Measurements from ENCODE around the gene RASD1. TPM values are rescaled to one million over a fixed set of nuclear protein-coding genes. Genes with fewer than 3 reads are reported as not detected.

The RASD1 gene
- total RNA-seq, 3 donors from 2014 or later (not counting 1 experiment from before 2014, with no cell fraction given): 0.60 to 2.4 (median 1.2) TPM

GRCh38 chr17:17511293-17511741, 15.1 kb upstream of the RASD1 start:
- no peaks in the 10 kb centered on the region for H3K27me3 ChIP-seq (ENCODE audit: control insufficient read depth, insufficient read depth, low read length)
- H3K27me3 Mint-ChIP-seq (ENCODE audit: low read depth in 2 of 2): no peaks in the 10 kb centered on the region
- H3K9me3 Mint-ChIP-seq: no peaks in the 10 kb centered on the region
- no peaks in the 10 kb centered on the region for H3K9me3 ChIP-seq (ENCODE audit: control insufficient read depth, insufficient read depth, low read length)
- ATAC-seq (no peak), DNase-seq (no peak)
- H3K4me3 ChIP-seq (ENCODE audit: low read length): no peak overlapping the region
- H3K4me1 ChIP-seq (ENCODE audit: control insufficient read depth, insufficient read depth, low read length): no peaks in the 10 kb centered on the region
- intact Hi-C loops (cut with micrococcal nuclease): no loop called here
- H3K27ac Mint-ChIP-seq: no peak overlapping the region
- H3K27ac ChIP-seq (ENCODE audit: low read length): no peak overlapping the region
- WGBS (ENCODE audit: insufficient coverage): 63% methylated on average over 12 of the region's 12 CpGs
- H3K4me1 Mint-ChIP-seq: peaks cover 0 to 16% of the 10 kb centered on the region in 2 donors
- H3K36me3 ChIP-seq (ENCODE audit: control insufficient read depth, insufficient read depth, low read length): no peaks in the 10 kb centered on the region
- no peaks in the 10 kb centered on the region for H3K36me3 Mint-ChIP-seq
- no peak for TF ChIP-seq CTCF (IDR thresholded peaks at IDR 0.05)
- H3K4me3 Mint-ChIP-seq: no peak overlapping the region

GRCh38 chr17:17510456-17511292, 14.5 kb upstream of the RASD1 start:
- DNase-seq (no peak), ATAC-seq (no peak)
- no peak for TF ChIP-seq CTCF (IDR thresholded peaks at IDR 0.05)
- Mint-ChIP-seq H3K4me3 (no peak overlapping the region), H3K36me3 (no peaks in the 10 kb centered on the region), H3K27me3 (ENCODE audit: low read depth in 2 of 2) (no peaks in the 10 kb centered on the region), H3K27ac (no peak overlapping the region), H3K4me1 (peaks cover 0 to 16% of the 10 kb centered on the region in 2 donors), H3K9me3 (no peaks in the 10 kb centered on the region)
- intact Hi-C loops (cut with micrococcal nuclease): no loop called here
- WGBS (ENCODE audit: insufficient coverage): 65% methylated on average over 20 of the region's 20 CpGs
- no peaks in the 10 kb centered on the region for H3K4me1 ChIP-seq (ENCODE audit: control insufficient read depth, insufficient read depth, low read length)
- H3K27me3 ChIP-seq (ENCODE audit: control insufficient read depth, insufficient read depth, low read length): no peaks in the 10 kb centered on the region
- no peak overlapping the region for H3K4me3 ChIP-seq (ENCODE audit: low read length)
- no peaks in the 10 kb centered on the region for H3K36me3 ChIP-seq (ENCODE audit: control insufficient read depth, insufficient read depth, low read length)
- H3K27ac ChIP-seq (ENCODE audit: low read length): no peak overlapping the region
- H3K9me3 ChIP-seq (ENCODE audit: control insufficient read depth, insufficient read depth, low read length): no peaks in the 10 kb centered on the region

GRCh38 chr17:17509601-17510425, 13.6 kb upstream of the RASD1 start:
- H3K27me3 Mint-ChIP-seq (ENCODE audit: low read depth in 2 of 2): no peaks in the 10 kb centered on the region
- Histone ChIP-seq H3K4me3 (ENCODE audit: low read length) (no peak overlapping the region), H3K36me3 (ENCODE audit: control insufficient read depth, insufficient read depth, low read length) (no peaks in the 10 kb centered on the region), H3K4me1 (ENCODE audit: control insufficient read depth, insufficient read depth, low read length) (no peaks in the 10 kb centered on the region), H3K27me3 (ENCODE audit: control insufficient read depth, insufficient read depth, low read length) (no peaks in the 10 kb centered on the region), H3K27ac (ENCODE audit: low read length) (no peak overlapping the region), H3K9me3 (ENCODE audit: control insufficient read depth, insufficient read depth, low read length) (no peaks in the 10 kb centered on the region)
- ATAC-seq (no peak), DNase-seq (no peak)
- H3K4me3 Mint-ChIP-seq: no peak overlapping the region
- peaks cover 0 to 16% of the 10 kb centered on the region in 2 donors for H3K4me1 Mint-ChIP-seq
- intact Hi-C loops (cut with micrococcal nuclease): no loop called here
- no peak for TF ChIP-seq CTCF (IDR thresholded peaks at IDR 0.05)
- 87% methylated on average over 21 of the region's 21 CpGs for WGBS (ENCODE audit: insufficient coverage)
- H3K9me3 Mint-ChIP-seq: no peaks in the 10 kb centered on the region
- H3K36me3 Mint-ChIP-seq: no peaks in the 10 kb centered on the region
- peak overlapping the region in 1 of 2 donors; percentile 6 for H3K27ac Mint-ChIP-seq

Measured in natural killer cell (primary cell).